ENCODE results near the gene ASCC3.

DNA sequence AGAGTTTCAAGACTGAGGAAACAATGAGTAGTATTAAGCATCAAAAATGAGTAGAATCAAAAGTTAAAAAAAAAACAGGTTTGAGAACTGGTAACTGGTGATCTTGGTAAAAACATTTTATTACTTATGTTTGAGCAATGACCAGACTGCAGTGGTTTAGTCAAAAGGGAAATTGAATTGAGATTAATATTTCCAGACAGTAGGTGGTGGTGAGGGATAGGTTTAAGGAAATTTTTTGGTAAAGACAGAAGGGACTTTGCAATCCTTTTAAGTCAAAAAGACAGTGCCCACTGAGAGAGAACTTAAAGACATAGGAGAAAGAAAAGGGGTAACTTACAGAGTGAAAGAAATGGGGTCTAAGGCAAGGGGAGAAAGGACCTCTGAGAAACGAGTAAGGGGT is 156.9 kb downstream of the ASCC3 start:
- TF ChIP-seq, protein P1, sequence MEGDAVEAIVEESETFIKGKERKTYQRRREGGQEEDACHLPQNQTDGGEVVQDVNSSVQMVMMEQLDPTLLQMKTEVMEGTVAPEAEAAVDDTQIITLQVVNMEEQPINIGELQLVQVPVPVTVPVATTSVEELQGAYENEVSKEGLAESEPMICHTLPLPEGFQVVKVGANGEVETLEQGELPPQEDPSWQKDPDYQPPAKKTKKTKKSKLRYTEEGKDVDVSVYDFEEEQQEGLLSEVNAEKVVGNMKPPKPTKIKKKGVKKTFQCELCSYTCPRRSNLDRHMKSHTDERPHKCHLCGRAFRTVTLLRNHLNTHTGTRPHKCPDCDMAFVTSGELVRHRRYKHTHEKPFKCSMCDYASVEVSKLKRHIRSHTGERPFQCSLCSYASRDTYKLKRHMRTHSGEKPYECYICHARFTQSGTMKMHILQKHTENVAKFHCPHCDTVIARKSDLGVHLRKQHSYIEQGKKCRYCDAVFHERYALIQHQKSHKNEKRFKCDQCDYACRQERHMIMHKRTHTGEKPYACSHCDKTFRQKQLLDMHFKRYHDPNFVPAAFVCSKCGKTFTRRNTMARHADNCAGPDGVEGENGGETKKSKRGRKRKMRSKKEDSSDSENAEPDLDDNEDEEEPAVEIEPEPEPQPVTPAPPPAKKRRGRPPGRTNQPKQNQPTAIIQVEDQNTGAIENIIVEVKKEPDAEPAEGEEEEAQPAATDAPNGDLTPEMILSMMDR (IDR thresholded peaks at IDR 0.05) = no peak
- no peak for TF ChIP-seq EZH2 (IDR thresholded peaks at IDR 0.05; ENCODE audit: borderline replicate concordance, insufficient read depth, low read depth, low read length, poor library complexity, severe bottlenecking)
